Superior temporal gyrus (tissue), 1 donor: ENCODE results near the gene PERCC1.
A peak's percentile ranks its signal among the peaks of the same experiment; 100 is the strongest.

Experiments
- DNase-seq: peaks from one replicate; pipeline ENCODE4 v3.0.0-alpha.2; 2016; ENCODE audit errors: extremely low spot score

The PERCC1 gene

GRCh38 chr16:1430759-1431496 lies at the start of gene PERCC1:
TSS of gene PERCC1 (plus strand) at chr16:1431078. CDS start at chr16:1432594, 1,516 bp downstream.
- no peak for DNase-seq

GRCh38 chr16:1381612-1382406 lies 49.1 kb upstream of the PERCC1 start:
- no peak for DNase-seq

- no peak for DNase-seq
These were observed 47.3 kb upstream of the PERCC1 start for GRCh38 chr16:1383556-1383955.

- DNase-seq = no peak
These were observed 45.6 kb upstream of the PERCC1 start for GRCh38 chr16:1385232-1385631.

GRCh38 chr16:1387331-1387730 lies 43.5 kb upstream of the PERCC1 start:
- no peak for DNase-seq

- DNase-seq = no peak
These were observed 41.1 kb upstream of the PERCC1 start for GRCh38 chr16:1389762-1390161.

- DNase-seq = no peak
These were observed 40.6 kb upstream of the PERCC1 start for GRCh38 chr16:1390239-1390779.

- DNase-seq = no peak
These were observed 38.1 kb upstream of the PERCC1 start for GRCh38 chr16:1392826-1393225.

GRCh38 chr16:1393613-1394176 lies 37.2 kb upstream of the PERCC1 start:
- no peak for DNase-seq

GRCh38 chr16:1394367-1394951 lies 36.4 kb upstream of the PERCC1 start:
- DNase-seq = no peak

GRCh38 chr16:1395444-1396031 lies 35.3 kb upstream of the PERCC1 start:
- DNase-seq = no peak

GRCh38 chr16:1397779-1398178 lies 33.1 kb upstream of the PERCC1 start:
- no peak for DNase-seq

GRCh38 chr16:1398351-1398750 lies 32.5 kb upstream of the PERCC1 start:
- no peak for DNase-seq

- no peak for DNase-seq
These were observed 31.9 kb upstream of the PERCC1 start for GRCh38 chr16:1398826-1399581.

- DNase-seq = no peak
These were observed 29.7 kb upstream of the PERCC1 start for GRCh38 chr16:1401061-1401757.

GRCh38 chr16:1401758-1402154 lies 29.1 kb upstream of the PERCC1 start:
- DNase-seq = no peak

GRCh38 chr16:1403036-1403435 lies 27.8 kb upstream of the PERCC1 start:
- DNase-seq = no peak

GRCh38 chr16:1403733-1404132 lies 27.1 kb upstream of the PERCC1 start:
- DNase-seq = no peak

GRCh38 chr16:1407753-1408152 lies 23.1 kb upstream of the PERCC1 start:
- DNase-seq = no peak

- DNase-seq = peak; percentile 91
These were observed 22.6 kb upstream of the PERCC1 start for GRCh38 chr16:1408171-1408837.
